ENCODE measurements around the gene ULK2. TPM values are rescaled to one million over a fixed set of nuclear protein-coding genes. Genes with fewer than 3 reads are reported as not detected.

Gene ULK2
- total and polyA plus RNA-seq, 11 donors = 4.6 to 25.6 (median 17.7) TPM

DNA sequence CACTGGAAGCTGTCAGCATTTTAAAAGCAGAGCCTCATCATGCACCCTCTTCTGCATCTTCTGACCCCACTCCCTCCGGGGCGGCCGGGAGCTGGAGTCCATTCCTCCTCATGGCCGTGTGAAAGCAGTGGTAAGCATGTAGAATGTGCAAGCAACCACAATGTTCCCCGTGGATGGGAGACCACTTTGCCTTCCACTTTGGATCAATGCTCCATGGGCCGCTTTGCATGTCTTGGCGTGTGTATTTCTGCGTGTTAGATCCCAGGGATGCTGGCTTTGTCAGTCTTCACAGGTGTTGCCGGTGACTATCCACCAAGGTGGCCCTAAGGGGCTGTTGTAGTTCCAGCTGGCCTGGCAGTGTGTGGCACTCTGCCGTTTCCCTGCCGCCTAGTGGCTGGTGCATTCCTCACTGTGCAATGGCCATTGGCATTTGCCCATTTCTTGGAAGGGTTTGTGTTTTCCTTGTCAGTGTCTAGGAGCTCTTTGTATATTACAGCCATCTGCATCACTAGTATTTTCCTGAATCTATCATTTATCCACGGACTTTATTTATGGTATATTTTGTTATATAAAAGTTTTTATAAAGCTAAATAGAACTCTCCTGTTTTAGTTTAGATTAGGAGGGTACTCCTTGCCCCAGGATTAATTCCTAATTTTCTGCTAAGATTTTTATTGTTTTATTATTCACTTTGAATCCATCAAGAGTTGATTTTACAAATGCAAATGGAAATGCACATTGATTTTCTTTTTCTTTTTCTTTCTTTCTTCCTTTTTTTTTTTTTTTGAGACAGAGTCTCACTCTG, 113.9 kb downstream of the ULK2 start:
- intact Hi-C loops (cut with DNase I) = loop anchor here in 6 of 10 donors (2.0 to 10.0 kb wide), 5 partner anchors 47 to 109 kb away; partner anchors contain the start of gene ALDH3A2 (in 4 of the 6)
- no peaks in the 10 kb centered on the region for H3K27me3 ChIP-seq
- no peaks in the 10 kb centered on the region for H3K36me3 ChIP-seq
- DNase-seq (peak in 3 of 5 donors; percentile 55 to 62 (median 55)), ATAC-seq (peak; percentile 57 to 83 (median 79))
- no peaks in the 10 kb centered on the region for H3K9me3 ChIP-seq
- H3K27ac ChIP-seq = peak overlapping the region in 8 of 12 donors; percentile 11 to 86 (median 42)
- H3K4me3 ChIP-seq = no peak overlapping the region
- TF ChIP-seq POLR2A (IDR thresholded peaks at IDR 0.05) = no peak
- TF ChIP-seq CTCF (IDR thresholded peaks at IDR 0.05) = peak; percentile 19 to 54 (median 42)
- 75 to 83% (median 77%) methylated on average over 12 of the region's 12 CpGs for WGBS, 4 donors
- H3K4me1 ChIP-seq = peaks cover 0 to 15% (median 2%) of the 10 kb centered on the region in 12 donors

DNA sequence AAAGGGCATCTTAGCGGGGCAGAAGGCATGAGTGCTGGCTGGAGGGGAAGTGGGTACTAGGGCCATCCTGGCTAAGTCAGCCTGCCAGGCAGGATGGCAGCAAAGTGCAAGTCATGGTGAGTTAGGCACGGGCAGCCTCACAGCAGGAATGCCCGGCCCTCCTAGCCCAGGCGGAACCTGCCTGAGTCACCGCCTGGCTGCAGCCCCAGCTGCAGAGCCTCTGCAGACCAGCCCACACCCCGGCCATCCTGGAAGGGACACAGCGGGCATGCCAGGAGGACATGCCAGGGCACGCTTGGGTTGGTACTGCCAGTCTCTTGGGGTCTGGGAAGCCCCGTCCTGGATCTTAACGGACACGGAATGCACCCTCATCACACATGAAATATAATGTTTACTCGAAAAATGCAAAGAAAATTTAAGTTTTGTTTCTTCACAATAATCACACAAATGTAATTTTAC, 114.7 kb downstream of the ULK2 start:
- WGBS, 4 donors = 57 to 84% (median 70%) methylated on average over 8 to 12 of the region's 12 CpGs
- TF ChIP-seq CTCF (IDR thresholded peaks at IDR 0.05) (no peak), POLR2A (IDR thresholded peaks at IDR 0.05) (no peak)
- intact Hi-C loops (cut with DNase I) = loop anchor here in 6 of 10 donors (2.0 to 10.0 kb wide), 5 partner anchors 46 to 108 kb away; partner anchors contain the start of gene ALDH3A2 (in 4 of the 6)
- no peaks in the 10 kb centered on the region for H3K27me3 ChIP-seq
- ATAC-seq = peak; percentile 92 to 98 (median 96)
- H3K4me3 ChIP-seq = no peak overlapping the region
- H3K27ac ChIP-seq = peak overlapping the region; percentile 36 to 86 (median 60)
- peaks cover 0 to 15% (median 2%) of the 10 kb centered on the region in 12 donors for H3K4me1 ChIP-seq
- no peaks in the 10 kb centered on the region for H3K36me3 ChIP-seq
- DNase-seq = peak; percentile 66 to 86 (median 73)
- no peaks in the 10 kb centered on the region for H3K9me3 ChIP-seq

DNA sequence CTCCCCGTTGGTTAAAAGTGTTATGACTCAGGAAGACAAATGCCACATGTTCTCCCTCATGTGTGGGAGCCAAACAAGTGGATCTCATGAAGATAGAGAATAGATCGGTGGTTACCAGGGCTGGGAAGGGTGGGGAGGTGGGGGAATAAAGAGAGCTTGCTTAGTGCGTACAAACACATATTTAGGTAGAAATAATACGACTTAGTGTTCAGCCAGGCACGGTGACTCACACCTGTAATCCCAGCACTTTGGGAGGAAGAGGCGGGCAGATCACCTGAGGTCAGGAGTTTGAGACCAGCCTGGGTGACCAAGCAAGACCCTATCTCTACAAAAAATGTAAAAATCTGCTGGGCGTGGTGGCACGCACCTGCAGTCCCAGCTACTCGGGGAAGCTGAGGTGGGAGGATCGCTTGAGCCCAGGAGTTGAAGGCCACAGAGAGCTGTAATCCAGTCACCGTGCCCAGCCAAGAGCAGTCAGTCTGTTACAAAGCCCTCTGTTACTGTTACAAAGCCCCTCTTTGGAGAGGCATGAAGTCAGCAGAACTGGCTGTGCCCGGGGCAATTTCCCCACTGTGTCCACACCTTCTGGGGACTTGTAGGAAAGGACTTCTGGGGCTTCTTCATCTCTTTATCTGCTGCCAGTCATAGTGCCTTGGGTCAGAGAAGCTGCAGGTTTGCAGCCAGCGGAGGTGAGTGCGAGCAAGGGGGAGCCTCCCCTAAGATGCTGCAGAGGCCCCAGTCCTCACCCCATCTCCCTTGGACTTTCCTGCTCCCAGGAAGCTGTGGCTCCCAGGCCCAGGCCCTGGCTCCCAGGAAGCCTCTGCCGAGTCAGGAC, 115.3 kb downstream of the ULK2 start:
- ATAC-seq (peak in 1 of 4 donors; percentile 3), DNase-seq (no peak)
- Histone ChIP-seq H3K9me3 (no peaks in the 10 kb centered on the region), H3K4me1 (peaks cover 0 to 15% (median 2%) of the 10 kb centered on the region in 12 donors), H3K4me3 (no peak overlapping the region), H3K27me3 (no peaks in the 10 kb centered on the region), H3K36me3 (no peaks in the 10 kb centered on the region), H3K27ac (peak overlapping the region; percentile 36 to 86 (median 60))
- WGBS, 4 donors = 82 to 88% (median 86%) methylated on average over 13 to 15 of the region's 15 CpGs
- intact Hi-C loops (cut with DNase I) = loop anchor here in 6 of 10 donors (2.0 to 10.0 kb wide), 5 partner anchors 45 to 108 kb away; partner anchors contain the start of gene ALDH3A2 (in 4 of the 6)
- TF ChIP-seq POLR2A (IDR thresholded peaks at IDR 0.05) = no peak
- no peak for TF ChIP-seq CTCF (IDR thresholded peaks at IDR 0.05)

All from heart left ventricle (tissue), 16 donors.